Activated effector memory CD4-positive, alpha-beta T cell treated with Interleukin-2 at 50 U/mL for 16 hours (primary cell): ENCODE data around the gene CKAP2L.

Source experiments
- DNase-seq: peaks from one replicate; pipeline ENCODE4 v3.0.0-alpha.2; 2020

The CKAP2L gene

DNA sequence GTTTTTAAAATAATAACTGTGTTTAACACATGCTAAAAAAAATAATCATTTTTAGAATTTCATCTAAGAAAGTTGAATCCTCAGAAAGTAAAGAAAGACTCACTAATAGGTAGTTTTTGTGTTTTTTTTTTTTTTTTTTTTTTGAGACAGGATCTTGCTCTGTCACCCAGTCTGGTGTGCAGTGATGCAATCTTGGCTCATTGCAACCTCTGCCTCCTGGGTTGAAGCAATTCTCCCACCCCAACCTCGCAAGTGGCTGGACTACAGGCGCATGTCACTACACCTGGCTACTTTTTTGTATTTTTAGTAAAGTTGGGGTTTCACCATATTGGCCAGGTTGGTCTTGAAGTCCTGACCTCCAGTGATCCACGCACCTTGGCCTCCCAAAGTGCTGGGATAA lies 7.1 kb downstream of the CKAP2L start:
- no peak for DNase-seq

DNA sequence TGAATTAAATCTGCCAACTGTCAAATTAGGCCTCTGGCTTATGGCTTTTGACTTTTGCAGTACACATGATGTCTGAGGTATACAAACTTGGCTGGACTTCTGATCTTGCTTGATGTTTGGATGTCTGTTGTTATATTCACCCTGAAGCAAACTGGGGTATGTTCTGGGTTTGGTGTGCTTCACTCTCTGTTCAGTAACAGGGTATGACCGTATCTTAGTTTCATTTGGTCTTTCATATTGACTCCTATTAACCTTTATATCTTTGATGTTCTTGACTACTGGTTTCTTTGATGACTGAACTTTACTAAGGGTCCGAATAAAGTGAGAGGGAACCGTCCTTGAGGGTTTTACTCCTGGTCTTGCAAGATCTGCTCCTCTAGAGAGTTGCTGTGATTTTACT lies 8.2 kb downstream of the CKAP2L start:
- DNase-seq = no peak

DNA sequence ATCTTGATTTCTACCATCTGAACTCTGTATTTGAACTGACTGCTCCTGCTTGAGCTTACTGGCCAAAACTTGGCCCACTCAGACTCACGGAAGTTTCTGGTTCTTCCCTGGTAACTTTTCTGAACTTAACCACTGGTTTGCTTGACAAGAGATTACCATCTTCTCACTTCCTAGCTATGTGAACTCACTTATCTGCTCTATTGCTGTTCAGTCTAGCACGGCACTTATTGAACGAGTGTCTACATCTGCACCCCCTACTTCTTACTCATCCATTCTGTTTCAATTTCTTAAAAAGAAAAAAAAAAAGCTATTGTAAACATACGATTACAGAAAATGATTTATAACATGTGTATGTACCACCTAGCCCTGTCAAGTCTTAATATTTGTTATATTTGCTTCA lies 9.0 kb downstream of the CKAP2L start:
- DNase-seq = no peak

DNA sequence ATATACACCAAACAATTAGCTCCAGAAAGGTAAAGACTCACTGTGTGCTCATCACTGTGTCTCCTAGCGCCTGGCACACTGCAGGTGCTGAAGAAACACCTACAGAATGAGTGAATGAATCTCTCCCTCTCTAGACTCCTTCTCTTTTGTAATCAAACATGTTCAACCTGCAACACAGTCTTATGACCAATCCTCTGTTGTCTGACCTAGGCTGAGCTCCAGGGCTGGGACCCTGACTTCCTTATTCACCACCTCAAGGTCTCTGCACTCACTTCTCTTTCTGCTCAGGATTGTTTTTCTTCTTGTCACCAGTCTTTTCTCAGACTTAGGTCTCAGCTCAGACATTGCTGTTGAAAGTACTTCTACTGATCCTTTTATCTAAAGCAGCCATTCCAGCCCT lies 9.8 kb downstream of the CKAP2L start:
- no peak for DNase-seq

DNA sequence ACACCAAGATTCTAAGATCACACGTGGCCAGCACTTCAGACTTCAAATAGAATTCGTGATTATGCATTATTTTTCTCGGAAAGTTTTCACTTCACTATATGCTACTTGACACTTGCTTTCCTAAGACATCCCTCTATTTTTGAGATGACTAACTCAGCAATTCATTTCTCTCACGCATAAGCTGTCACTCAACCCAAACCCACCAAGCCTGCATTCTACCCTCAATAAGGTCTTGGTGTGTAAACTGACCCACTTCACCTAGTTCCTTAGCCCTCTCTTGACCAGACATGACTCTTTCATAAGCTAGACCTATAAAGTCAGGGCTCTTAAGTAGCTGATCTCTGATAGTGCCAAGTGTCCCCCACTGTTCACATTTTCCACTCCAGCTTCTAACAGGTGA lies 11.7 kb downstream of the CKAP2L start:
- DNase-seq = no peak

DNA sequence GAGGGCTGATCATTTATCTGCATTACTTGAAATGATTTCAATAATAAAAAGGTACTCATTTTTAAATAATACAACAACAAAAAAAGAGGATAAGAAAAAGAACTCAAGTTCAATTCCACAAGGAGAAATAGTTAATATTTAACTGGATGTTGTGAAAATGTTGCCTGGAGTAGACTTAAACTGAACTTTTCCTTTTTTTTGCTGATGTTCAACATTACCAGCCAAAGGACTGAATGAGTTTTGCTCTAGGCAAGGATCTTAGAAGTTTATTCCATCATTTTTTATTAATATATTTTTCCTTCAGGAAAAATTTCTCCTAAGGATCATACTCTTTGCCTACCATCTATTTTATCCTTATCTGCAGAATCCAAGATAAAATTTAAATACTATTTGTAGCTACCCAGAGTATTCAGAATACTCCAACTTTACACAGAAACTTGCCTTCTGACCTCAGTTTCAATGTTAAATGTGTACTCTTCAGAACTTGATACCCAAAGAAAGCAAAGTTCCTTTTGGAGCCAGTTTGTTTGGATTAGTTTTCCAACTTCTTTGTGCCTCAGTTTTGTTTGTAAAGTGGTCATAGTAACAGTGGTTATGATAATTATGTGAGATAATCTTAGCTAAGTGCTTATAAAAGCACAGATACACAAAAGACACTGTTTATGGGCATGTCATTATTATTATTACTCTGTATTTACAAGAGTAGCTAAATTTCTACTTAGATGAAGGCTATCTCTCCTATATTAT lies 12.8 kb downstream of the CKAP2L start:
- DNase-seq = no peak

DNA sequence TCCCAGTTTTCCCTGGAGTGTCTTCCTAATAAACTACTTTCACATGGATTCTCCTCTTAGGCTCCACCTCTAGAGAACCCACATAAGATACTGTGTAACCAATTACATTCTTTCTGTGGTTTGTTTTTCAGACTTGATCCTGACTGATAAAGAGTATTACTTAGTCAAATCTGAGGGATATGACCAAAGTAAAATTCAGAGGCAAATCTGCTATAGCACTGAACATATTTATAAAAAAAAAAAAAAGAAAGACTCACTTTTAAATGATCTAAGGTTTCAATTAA lies 13.9 kb downstream of the CKAP2L start:
- DNase-seq = no peak

DNA sequence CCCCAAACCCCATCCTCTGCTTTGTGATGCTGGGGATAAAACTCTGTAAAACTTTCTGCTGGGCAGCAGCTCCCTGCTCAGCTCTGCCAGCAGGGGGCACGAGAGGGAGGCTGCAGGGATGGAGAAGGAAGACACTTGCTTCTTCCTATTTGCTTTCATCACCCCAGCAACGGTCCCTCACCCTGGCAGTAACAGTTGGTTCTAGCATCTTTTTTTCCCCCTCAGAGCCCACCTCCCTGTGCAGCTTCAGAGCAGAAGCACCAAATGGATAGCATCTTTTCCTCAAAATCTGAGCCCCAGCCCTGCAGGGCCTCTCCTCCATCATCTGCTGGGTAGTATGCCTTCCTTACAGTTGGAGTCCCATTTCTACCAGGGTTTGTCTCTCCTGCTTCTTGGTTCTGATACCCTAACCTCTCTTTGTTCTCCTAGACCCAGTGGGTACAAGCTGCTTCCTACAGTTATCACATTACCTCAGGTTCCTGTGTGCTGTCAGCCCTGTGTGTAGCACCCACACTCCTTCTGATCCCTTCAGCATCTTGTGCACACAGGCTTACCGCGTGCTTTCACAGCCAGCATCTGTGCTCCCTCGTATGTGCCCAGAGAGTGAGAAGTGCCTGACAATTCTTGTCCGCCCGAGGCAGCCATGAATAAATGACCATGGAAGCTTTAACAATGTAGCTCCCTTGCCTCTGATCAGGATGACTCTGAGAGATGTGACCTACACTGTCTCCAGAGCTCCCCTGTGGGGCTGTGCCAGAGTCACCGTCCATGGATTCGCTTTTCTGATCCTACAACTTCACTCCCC lies 14.5 kb downstream of the CKAP2L start:
- peak; percentile 71 for DNase-seq

DNA sequence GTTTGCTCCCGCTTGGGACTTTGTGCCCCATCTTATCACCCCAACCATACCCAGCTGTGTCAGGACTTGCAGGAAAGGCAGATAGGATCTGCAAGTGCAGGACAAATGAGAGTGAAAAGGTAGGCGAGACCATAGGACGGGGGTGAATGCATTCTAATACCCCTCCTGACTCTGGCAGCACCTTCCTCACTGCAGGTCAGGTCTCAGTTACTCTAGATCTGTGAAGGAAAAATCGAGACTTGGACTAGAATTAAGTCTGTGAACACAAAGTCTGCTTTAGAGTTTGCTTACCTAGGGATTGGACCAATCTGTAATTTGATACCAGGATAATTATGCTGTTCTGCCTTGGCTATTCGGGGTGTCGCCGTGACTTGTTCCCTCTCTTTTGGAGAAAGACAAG lies 23.9 kb downstream of the CKAP2L start:
- no peak for DNase-seq

DNA sequence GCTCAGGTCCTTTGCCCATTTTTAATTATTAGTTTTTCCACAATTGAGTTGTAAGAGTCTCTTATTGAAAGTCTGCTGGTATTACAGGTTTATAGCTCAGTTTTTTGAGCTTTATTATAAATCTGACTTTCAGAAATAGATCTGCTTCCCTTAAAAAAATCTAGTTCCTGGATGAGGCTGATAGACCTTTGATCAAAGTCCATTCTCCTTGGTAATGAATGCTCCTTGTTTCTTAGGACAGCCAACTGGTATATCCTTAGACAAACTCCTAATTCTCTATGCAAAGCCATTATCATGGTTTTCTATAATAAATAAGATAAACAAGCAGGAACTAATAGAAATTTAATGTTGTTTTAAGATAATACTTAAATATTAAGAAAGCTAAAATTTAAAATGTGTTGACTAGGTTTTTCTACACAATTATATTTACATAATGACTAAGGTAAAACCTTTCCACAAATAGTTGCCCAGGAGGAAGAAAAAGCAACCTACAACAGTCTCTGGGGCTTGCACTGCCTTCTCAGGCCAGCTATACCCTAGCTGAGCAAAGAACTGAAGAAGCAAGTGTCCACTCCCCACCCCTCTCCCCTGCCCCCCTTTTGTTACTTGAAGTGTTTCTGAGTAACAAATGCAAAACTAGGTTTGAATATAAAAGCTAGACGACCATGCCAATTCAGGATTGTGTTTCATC lies 26.7 kb downstream of the CKAP2L start:
- no peak for DNase-seq

DNA sequence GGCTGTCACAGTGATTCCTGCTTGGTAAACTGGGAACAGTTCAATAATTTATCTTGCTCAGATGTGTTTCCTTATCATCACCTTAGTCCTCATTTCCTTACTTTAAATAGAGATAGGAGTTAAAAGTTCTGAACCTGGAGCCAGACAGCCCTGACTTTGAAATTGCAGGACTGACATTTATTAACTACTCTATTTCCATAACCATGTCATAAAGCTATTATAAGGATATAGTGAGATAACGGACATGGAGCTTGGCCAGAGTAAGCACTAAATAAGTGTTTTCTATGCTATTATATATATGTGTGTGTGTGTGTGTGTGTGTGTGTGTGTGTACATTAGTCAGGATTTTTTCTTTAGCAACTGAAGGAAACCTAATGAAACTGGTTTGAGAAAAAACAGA lies 30.5 kb downstream of the CKAP2L start:
- no peak for DNase-seq

DNA sequence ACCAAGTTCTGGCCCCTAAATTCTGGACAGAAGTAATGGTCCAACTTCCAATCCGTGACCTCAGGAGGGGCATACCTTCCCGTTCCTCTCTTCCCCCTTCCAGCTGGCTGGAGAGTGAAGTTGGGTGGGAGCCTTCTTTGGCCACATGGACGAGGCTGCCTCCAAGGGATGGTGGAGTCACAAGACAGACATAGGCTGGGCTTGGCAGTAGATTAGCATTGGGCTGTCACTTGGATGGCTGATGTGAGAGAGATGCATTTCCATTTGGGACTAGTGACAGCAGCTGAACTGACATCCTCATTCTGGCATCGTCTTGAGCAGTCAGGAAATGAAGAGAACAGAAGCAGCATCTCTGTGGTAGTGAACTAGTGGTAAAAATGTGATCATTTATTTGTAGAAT lies 31.0 kb downstream of the CKAP2L start:
- DNase-seq = no peak

DNA sequence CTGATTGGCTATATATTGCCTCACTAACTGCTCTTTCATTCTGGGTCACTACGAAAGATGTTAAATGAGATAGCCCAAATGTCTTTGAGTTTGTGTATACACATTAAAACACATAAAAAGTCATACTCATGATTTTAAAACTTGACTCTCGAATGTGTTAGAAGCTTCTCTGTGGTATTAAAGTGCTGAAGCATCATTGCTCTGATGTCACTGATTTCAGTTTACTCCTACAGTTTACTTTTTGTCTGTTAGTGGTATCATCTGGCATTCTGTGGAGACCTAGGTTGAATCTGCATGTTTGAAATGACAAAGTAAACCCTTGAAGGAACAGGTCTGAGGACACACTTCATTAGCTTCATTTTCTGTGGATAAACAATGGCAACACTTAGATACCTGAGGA lies 32.9 kb downstream of the CKAP2L start:
- no peak for DNase-seq

DNA sequence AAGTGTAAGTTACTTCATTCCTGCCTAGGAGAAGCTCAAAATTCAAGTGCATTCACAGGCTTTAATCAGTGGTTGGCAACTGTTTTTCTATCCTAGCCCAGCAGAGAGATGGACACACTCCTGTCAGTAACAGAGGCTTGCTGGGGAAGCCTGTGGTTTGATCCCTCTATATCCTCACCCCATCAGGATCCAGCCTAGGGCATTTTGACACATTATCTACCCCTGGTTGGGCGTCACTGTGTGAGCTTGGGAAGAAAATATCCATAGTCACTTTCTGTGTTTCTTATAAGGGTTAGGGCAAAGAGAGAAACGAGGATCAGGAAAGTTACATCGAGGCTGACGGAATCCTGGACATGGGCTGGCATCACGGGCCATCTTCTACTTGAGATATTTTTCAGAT lies 33.6 kb downstream of the CKAP2L start:
- DNase-seq = no peak

DNA sequence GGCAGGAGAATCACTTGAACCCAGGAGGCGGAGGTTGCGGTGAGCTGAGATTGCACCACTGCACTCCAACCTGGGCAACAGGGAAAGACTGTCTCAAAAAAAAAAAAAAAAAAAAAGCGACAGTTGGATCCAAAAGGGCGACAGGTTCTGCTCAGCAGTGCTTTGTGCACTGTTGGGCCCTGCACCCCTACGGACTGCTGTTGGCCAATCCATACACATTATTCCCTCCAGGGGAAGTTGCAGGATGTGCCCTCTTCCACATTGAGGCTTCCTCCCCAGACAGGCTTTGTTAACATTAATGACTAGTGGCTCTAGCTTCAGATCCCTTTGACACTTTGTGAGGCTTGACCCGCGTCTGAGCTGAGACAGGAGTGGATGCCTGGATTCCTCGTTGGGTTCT lies 34.2 kb downstream of the CKAP2L start:
- no peak for DNase-seq

DNA sequence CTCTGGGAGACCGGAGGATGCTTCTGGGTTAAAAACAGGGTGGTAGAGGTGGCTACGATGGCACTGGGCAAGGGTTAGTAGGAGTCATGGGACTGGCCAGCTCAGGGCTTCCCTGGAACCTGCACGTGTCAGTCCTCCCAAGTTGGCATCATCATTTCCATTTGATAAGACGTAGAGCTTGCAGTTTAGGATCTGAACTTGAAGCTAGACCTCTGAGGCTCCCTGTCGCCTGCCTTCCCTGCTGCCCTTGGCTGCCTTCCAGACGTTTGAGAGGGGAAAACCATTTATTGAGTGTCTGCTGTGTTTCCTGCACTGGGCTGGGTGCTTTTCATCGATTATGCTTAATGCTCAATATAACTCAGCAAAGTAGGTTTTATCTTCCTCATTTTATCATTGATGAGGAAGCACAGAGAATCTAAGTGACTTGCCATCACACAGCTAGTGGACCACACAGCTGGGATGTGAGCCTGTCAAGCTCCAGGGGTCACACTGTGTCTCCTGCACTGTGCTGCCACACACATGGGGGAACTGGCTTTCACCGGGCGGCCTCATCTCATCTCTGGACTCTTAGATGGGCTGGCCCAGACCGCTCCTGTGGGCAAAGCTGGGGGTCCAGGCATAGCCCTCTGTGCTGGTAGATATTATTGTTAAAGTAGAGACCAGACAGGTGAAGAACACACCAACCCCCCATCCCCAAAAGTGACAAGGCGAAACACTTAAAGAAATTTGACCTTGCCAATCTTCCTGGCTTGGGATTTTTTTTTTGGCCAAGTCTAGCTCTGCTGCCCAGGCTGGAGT lies 35.8 kb downstream of the CKAP2L start:
- DNase-seq = no peak

DNA sequence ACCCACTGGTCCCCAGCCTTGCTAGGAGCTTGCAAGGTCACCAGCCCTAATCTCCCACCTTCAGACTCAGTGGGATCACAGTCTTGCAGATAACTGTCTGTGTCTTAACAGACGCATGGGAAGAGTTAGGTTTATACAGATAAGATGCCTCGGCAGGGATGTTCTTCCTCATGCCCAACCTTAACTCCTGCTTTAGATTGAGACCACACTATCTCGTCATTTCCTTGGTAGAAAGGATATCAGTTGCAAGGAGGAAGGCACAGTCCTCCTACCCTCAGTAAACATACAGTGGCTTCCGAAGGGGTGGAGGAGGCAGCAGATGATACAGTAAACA lies 36.4 kb downstream of the CKAP2L start:
- no peak for DNase-seq

DNA sequence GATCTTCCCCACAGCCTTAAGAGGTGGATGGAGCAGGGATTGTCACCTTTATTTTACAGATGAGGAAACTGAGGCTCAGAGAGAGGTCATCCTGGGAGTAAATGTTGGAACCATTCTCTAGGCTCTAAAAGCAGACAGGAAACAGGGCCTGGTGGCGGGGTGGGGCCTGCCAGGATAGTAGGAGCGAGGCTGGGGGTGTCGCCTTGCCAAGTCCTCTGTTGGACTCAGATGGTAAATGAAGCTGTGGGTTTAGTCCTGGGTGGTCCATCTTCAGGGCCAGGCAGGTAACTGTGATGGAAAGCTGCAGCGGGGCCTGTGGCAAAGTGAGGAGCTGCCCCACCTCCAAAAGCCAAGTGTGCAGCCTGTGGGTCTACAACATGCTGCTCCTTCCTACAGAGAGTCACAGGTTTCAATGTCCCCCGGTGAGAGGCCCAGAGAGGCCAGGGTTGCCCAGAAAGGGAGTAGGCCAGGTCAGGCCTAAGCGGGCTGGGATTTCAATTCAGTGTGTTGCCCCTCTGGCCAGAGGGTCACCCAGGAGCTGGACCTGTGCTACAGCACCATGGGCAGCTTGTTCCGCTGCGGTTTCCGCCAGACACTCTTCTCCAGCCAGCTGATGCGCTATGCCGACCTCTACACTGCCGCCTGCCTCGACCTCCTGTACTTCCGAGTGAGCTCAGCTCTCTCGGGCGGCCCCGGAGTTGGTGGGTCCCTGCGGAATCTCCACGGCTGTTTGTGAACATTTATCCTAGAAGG lies 37.0 kb downstream of the CKAP2L start:
- no peak for DNase-seq

DNA sequence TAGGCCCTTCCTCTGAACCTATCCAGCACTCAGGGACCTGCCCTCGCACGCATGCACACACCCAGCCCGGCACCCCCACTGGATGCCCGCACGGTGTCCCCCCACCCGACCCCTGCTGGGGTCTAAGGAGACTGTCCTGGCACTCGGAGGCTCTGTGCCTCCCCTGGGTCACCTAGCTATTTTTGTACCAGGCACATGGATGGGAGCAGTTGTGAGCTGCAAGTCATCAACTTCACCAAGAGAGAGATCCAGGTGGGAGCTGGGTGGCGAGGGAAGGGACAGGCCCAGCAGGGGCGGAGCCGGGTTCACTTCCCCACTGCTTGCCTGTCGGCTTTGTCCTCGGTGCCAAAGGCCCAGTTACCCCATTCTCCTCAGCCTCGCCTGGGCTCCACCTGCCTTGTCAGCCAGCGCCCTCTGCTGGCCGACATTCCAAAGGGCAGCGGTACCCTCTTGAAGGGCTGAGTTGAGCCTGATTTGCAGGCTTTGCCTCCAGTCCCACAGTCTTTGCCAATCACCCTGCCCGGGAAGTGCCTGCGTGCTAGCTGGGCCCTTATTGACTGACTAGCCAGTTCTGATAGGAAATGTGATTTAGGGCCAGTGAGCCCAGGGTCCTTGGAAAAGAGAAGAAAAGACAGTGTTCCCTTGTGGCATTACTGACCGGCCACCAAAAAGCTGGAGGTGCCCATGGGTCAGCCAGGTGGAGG lies 37.8 kb downstream of the CKAP2L start:
- peak; percentile 80 for DNase-seq

DNA sequence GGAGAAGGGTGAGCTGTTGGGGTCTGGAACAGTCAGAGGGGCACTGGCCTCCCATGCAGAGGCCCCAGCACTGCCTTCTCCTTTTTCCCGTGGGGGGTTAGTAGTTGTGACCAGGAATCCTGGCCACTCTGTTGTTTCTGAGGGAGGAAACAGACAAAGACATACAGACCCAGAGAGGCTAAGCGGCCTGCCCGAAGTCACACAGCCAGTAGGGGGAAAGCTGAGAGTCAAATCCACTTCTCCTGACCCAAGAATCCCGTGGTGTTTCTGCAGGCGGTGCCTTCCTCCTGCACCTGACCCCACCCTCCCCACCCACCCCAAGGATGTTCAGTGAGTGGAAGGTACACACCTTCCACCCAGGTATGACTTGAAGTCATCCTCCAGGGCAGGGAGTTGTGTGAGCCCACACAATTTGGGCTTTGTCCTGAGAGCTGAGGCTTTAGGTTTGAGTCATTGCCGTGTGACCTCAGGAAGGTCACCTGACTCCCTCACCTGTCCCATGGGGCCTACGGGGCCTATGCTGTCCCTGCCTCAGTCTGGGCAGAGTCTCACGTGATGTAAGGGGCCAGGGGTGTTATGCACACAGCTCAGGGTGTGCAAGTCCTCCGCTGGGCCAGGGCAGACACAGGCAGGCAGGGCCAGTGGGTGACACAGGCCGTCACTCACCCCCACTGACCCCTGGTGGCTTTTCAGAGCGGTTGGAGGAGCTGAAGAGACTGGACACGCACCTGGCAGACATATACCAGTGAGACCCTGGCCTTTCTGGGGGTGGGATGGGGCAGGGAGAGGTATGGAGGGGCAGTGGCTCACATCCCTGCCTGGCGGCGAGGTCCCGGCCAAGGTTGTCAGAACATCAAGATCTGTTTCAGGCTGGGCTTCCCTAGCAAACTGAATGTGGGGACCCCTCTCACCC lies 38.6 kb downstream of the CKAP2L start:
- no peak for DNase-seq
